HG03342 (cell line): Measurements from ENCODE around the gene PXK.

Experiments used
- ATAC-seq: cut with Tn5 transposase; IDR thresholded peaks from one replicate; pipeline ENCODE4 v1.9.1; 2021; ENCODE audit warnings: mild to moderate bottlenecking, moderate library complexity; ENCODE audit not compliant: unreplicated experiment

PXK gene

DNA sequence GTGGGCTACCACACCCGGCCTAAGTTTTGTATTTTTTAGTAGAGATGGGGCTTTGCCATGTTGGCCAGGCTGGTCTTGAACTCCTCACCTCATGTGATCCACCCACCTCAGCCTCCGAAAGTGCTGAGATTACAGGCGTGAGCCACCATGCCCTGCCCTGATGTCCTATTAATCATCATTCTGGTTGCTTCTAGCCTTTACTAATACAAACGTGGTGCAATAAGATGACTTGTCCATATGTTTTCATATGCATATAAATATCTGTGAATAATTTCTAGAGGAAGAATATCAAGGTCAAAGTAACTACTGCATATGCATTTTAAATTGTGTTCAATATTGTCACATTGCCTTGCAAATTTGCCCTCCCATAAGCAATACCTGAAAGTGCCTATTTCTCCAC, 126.5 kb downstream of the PXK start:
- ATAC-seq: no peak

- ATAC-seq: no peak
These were observed 130.1 kb downstream of the PXK start for GRCh38 chr3:58462829-58463180.

- ATAC-seq: peak; percentile 89
These were observed 130.7 kb downstream of the PXK start for GRCh38 chr3:58463181-58463941.

DNA sequence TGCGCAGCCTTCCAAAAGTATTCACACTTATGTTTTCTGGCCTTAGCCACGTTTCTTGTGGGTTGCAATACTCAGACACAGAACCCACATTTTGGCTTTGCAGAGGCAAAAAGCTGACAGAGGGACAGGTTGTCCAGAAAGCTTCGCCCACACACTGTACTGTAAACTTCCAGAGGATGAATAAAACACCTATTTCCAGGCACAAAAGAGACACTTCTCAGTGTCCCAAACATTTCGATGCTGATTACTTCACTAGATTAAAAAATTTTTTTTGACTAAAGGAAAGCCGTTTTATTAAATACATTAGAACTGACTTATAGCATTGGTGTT, 131.2 kb downstream of the PXK start:
- ATAC-seq: no peak

- ATAC-seq: no peak
These were observed 132.2 kb downstream of the PXK start for GRCh38 chr3:58464866-58465265.

GRCh38 chr3:58466899-58467563, 134.3 kb downstream of the PXK start:
- ATAC-seq: no peak

- ATAC-seq: no peak
These were observed 136.4 kb downstream of the PXK start for GRCh38 chr3:58469096-58469495.

DNA sequence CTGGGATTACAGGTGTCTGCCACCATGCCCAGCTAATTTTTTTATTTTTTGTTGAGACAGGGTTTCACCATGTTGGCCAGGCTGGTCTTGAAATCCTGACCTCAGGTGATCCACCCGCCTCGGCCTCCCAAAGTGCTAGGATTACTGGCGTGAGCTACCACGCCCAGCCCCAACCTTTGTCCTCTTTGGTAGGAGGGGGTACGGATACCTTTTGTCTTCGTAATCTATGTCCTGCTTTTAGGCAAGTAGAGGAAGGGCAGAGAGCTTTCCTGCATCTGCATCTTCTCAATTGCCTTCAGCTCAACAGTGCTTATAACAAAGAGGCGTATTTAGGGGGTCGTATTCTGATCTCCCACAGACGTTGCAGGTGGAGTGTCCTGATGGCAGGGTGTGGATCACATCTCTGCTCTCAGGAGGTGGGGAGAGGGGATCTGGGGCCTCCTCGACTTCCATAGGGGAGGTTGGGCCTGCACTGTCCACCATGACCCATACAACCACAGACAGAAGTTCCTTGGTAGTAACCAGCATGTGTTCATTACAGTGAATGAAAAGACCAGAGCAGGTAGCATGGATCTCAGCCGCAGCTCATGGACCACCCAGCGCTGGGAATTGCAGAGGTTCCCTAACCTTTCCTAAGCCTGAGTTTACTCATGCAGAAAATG, 137.8 kb downstream of the PXK start:
- no peak for ATAC-seq

GRCh38 chr3:58471025-58471887, 138.6 kb downstream of the PXK start:
- no peak for ATAC-seq

GRCh38 chr3:58473275-58473674, 140.6 kb downstream of the PXK start:
- no peak for ATAC-seq

- no peak for ATAC-seq
These were observed 141.7 kb downstream of the PXK start for GRCh38 chr3:58474348-58474911.

- no peak for ATAC-seq
These were observed 142.4 kb downstream of the PXK start for GRCh38 chr3:58474967-58475578.
